ENCODE measurements around the gene UNC45A.

UNC45A gene

GRCh38 chr15:90962021-90962420 lies 26.9 kb downstream of the UNC45A start:
- Histone ChIP-seq H3K27me3 (ENCODE audit: control insufficient read depth in 1 of 2, insufficient read depth in 2 of 2, low read length in 2 of 2) (no peaks in the 10 kb centered on the region), H3K4me3 (ENCODE audit: low read depth in 1 of 2, low read length in 2 of 2) (no peak overlapping the region), H3K4me1 (ENCODE audit: insufficient read depth, low read length) (peaks cover 24% of the 10 kb centered on the region), H3K9me3 (ENCODE audit: low read length) (no peaks in the 10 kb centered on the region), H3K36me3 (ENCODE audit: insufficient read depth, low read length) (peaks cover 34% of the 10 kb centered on the region), H3K27ac (ENCODE audit: low read depth, low read length) (no peak overlapping the region), H3K9ac (ENCODE audit: low read length) (no peak overlapping the region)

- peaks cover 34% of the 10 kb centered on the region for H3K36me3 ChIP-seq (ENCODE audit: insufficient read depth, low read length)
Observed at GRCh38 chr15:90966262-90966661, 31.2 kb downstream of the UNC45A start.

GRCh38 chr15:90967206-90967605 lies 32.1 kb downstream of the UNC45A start:
- Histone ChIP-seq H3K4me1 (ENCODE audit: insufficient read depth, low read length) (no peaks in the 10 kb centered on the region), H3K27me3 (ENCODE audit: control insufficient read depth in 1 of 2, insufficient read depth in 2 of 2, low read length in 2 of 2) (no peaks in the 10 kb centered on the region), H3K9me3 (ENCODE audit: low read length) (no peaks in the 10 kb centered on the region), H3K9ac (ENCODE audit: low read length) (no peak overlapping the region), H3K27ac (ENCODE audit: low read depth, low read length) (no peak overlapping the region), H3K4me3 (ENCODE audit: low read depth in 1 of 2, low read length in 2 of 2) (no peak overlapping the region), H3K36me3 (ENCODE audit: insufficient read depth, low read length) (peaks cover 25% of the 10 kb centered on the region)

More at GRCh38 chr15:90966262-90966661, 31.2 kb downstream of the UNC45A start:
- no peak overlapping the region for H3K9ac ChIP-seq (ENCODE audit: low read length)
- no peaks in the 10 kb centered on the region for H3K9me3 ChIP-seq (ENCODE audit: low read length)
- no peak overlapping the region for H3K4me3 ChIP-seq (ENCODE audit: low read depth in 1 of 2, low read length in 2 of 2)
- H3K27ac ChIP-seq (ENCODE audit: low read depth, low read length): no peak overlapping the region
- no peaks in the 10 kb centered on the region for H3K4me1 ChIP-seq (ENCODE audit: insufficient read depth, low read length)
- H3K27me3 ChIP-seq (ENCODE audit: control insufficient read depth in 1 of 2, insufficient read depth in 2 of 2, low read length in 2 of 2): no peaks in the 10 kb centered on the region

- no peak overlapping the region for H3K4me3 ChIP-seq (ENCODE audit: low read depth in 1 of 2, low read length in 2 of 2)
- H3K4me1 ChIP-seq (ENCODE audit: insufficient read depth, low read length): no peaks in the 10 kb centered on the region
- H3K9me3 ChIP-seq (ENCODE audit: low read length): no peaks in the 10 kb centered on the region
- H3K27ac ChIP-seq (ENCODE audit: low read depth, low read length): no peak overlapping the region
- peaks cover 15% of the 10 kb centered on the region for H3K36me3 ChIP-seq (ENCODE audit: insufficient read depth, low read length)
- no peaks in the 10 kb centered on the region for H3K27me3 ChIP-seq (ENCODE audit: control insufficient read depth in 1 of 2, insufficient read depth in 2 of 2, low read length in 2 of 2)
- H3K9ac ChIP-seq (ENCODE audit: low read length): no peak overlapping the region
Observed at GRCh38 chr15:90968434-90968833, 33.3 kb downstream of the UNC45A start.

- H3K27ac ChIP-seq (ENCODE audit: low read depth, low read length): no peak overlapping the region
- H3K4me3 ChIP-seq (ENCODE audit: low read depth in 1 of 2, low read length in 2 of 2): no peak overlapping the region
- peaks cover 15% of the 10 kb centered on the region for H3K36me3 ChIP-seq (ENCODE audit: insufficient read depth, low read length)
- no peaks in the 10 kb centered on the region for H3K9me3 ChIP-seq (ENCODE audit: low read length)
- no peak overlapping the region for H3K9ac ChIP-seq (ENCODE audit: low read length)
- no peaks in the 10 kb centered on the region for H3K4me1 ChIP-seq (ENCODE audit: insufficient read depth, low read length)
- no peaks in the 10 kb centered on the region for H3K27me3 ChIP-seq (ENCODE audit: control insufficient read depth in 1 of 2, insufficient read depth in 2 of 2, low read length in 2 of 2)
Observed at GRCh38 chr15:90970274-90970673, 35.2 kb downstream of the UNC45A start.

GRCh38 chr15:90972133-90972532 lies 37.0 kb downstream of the UNC45A start:
- Histone ChIP-seq H3K27ac (ENCODE audit: low read depth, low read length) (no peak overlapping the region), H3K9ac (ENCODE audit: low read length) (no peak overlapping the region), H3K9me3 (ENCODE audit: low read length) (no peaks in the 10 kb centered on the region), H3K36me3 (ENCODE audit: insufficient read depth, low read length) (peaks cover 7% of the 10 kb centered on the region), H3K4me1 (ENCODE audit: insufficient read depth, low read length) (no peaks in the 10 kb centered on the region), H3K4me3 (ENCODE audit: low read depth in 1 of 2, low read length in 2 of 2) (no peak overlapping the region), H3K27me3 (ENCODE audit: control insufficient read depth in 1 of 2, insufficient read depth in 2 of 2, low read length in 2 of 2) (no peaks in the 10 kb centered on the region)

GRCh38 chr15:90974216-90974615 lies 39.1 kb downstream of the UNC45A start:
- H3K4me1 ChIP-seq (ENCODE audit: insufficient read depth, low read length): no peaks in the 10 kb centered on the region
- no peak overlapping the region for H3K27ac ChIP-seq (ENCODE audit: low read depth, low read length)
- no peak overlapping the region for H3K9ac ChIP-seq (ENCODE audit: low read length)
- no peaks in the 10 kb centered on the region for H3K27me3 ChIP-seq (ENCODE audit: control insufficient read depth in 1 of 2, insufficient read depth in 2 of 2, low read length in 2 of 2)
- no peaks in the 10 kb centered on the region for H3K9me3 ChIP-seq (ENCODE audit: low read length)
- no peak overlapping the region for H3K4me3 ChIP-seq (ENCODE audit: low read depth in 1 of 2, low read length in 2 of 2)
- no peaks in the 10 kb centered on the region for H3K36me3 ChIP-seq (ENCODE audit: insufficient read depth, low read length)

GRCh38 chr15:90979582-90979981 lies 44.5 kb downstream of the UNC45A start:
- no peaks in the 10 kb centered on the region for H3K9me3 ChIP-seq (ENCODE audit: low read length)
- no peaks in the 10 kb centered on the region for H3K27me3 ChIP-seq (ENCODE audit: control insufficient read depth in 1 of 2, insufficient read depth in 2 of 2, low read length in 2 of 2)
- H3K9ac ChIP-seq (ENCODE audit: low read length): no peak overlapping the region
- no peak overlapping the region for H3K4me3 ChIP-seq (ENCODE audit: low read depth in 1 of 2, low read length in 2 of 2)
- no peaks in the 10 kb centered on the region for H3K36me3 ChIP-seq (ENCODE audit: insufficient read depth, low read length)
- no peaks in the 10 kb centered on the region for H3K4me1 ChIP-seq (ENCODE audit: insufficient read depth, low read length)
- H3K27ac ChIP-seq (ENCODE audit: low read depth, low read length): no peak overlapping the region

GRCh38 chr15:90981681-90982080 lies 46.6 kb downstream of the UNC45A start:
- Histone ChIP-seq H3K4me1 (ENCODE audit: insufficient read depth, low read length) (no peaks in the 10 kb centered on the region), H3K9me3 (ENCODE audit: low read length) (no peaks in the 10 kb centered on the region), H3K36me3 (ENCODE audit: insufficient read depth, low read length) (no peaks in the 10 kb centered on the region), H3K27me3 (ENCODE audit: control insufficient read depth in 1 of 2, insufficient read depth in 2 of 2, low read length in 2 of 2) (no peaks in the 10 kb centered on the region), H3K4me3 (ENCODE audit: low read depth in 1 of 2, low read length in 2 of 2) (no peak overlapping the region), H3K27ac (ENCODE audit: low read depth, low read length) (no peak overlapping the region), H3K9ac (ENCODE audit: low read length) (no peak overlapping the region)

GRCh38 chr15:90982135-90982534 lies 47.0 kb downstream of the UNC45A start:
- no peak overlapping the region for H3K27ac ChIP-seq (ENCODE audit: low read depth, low read length)
- H3K4me3 ChIP-seq (ENCODE audit: low read depth in 1 of 2, low read length in 2 of 2): no peak overlapping the region
- H3K4me1 ChIP-seq (ENCODE audit: insufficient read depth, low read length): no peaks in the 10 kb centered on the region
- H3K9ac ChIP-seq (ENCODE audit: low read length): no peak overlapping the region
- no peaks in the 10 kb centered on the region for H3K27me3 ChIP-seq (ENCODE audit: control insufficient read depth in 1 of 2, insufficient read depth in 2 of 2, low read length in 2 of 2)
- no peaks in the 10 kb centered on the region for H3K9me3 ChIP-seq (ENCODE audit: low read length)
- H3K36me3 ChIP-seq (ENCODE audit: insufficient read depth, low read length): no peaks in the 10 kb centered on the region

- Histone ChIP-seq H3K9me3 (ENCODE audit: low read length) (no peaks in the 10 kb centered on the region), H3K4me1 (ENCODE audit: insufficient read depth, low read length) (no peaks in the 10 kb centered on the region), H3K4me3 (ENCODE audit: low read depth in 1 of 2, low read length in 2 of 2) (no peak overlapping the region), H3K27me3 (ENCODE audit: control insufficient read depth in 1 of 2, insufficient read depth in 2 of 2, low read length in 2 of 2) (no peaks in the 10 kb centered on the region), H3K9ac (ENCODE audit: low read length) (no peak overlapping the region), H3K36me3 (ENCODE audit: insufficient read depth, low read length) (no peaks in the 10 kb centered on the region), H3K27ac (ENCODE audit: low read depth, low read length) (no peak overlapping the region)
Observed at GRCh38 chr15:90986790-90987507, 51.9 kb downstream of the UNC45A start.

- Histone ChIP-seq H3K9ac (ENCODE audit: low read length) (no peak overlapping the region), H3K27ac (ENCODE audit: low read depth, low read length) (no peak overlapping the region), H3K9me3 (ENCODE audit: low read length) (no peaks in the 10 kb centered on the region), H3K4me3 (ENCODE audit: low read depth in 1 of 2, low read length in 2 of 2) (no peak overlapping the region), H3K4me1 (ENCODE audit: insufficient read depth, low read length) (no peaks in the 10 kb centered on the region), H3K36me3 (ENCODE audit: insufficient read depth, low read length) (no peaks in the 10 kb centered on the region), H3K27me3 (ENCODE audit: control insufficient read depth in 1 of 2, insufficient read depth in 2 of 2, low read length in 2 of 2) (no peaks in the 10 kb centered on the region)
Observed at GRCh38 chr15:90987561-90988141, 52.6 kb downstream of the UNC45A start.

Data from muscle layer of colon (tissue), 2 donors.